Omental fat pad (tissue), 4 donors: ENCODE data around the gene SRP9. TPM values are rescaled to one million over a fixed set of nuclear protein-coding genes. Genes with fewer than 3 reads are reported as not detected.
A peak's percentile ranks its signal among the peaks of the same experiment; 100 is the strongest.
"Not testable (repeated sequence)": the region's sequence is repeated elsewhere in the genome, so short reads cannot be mapped to it uniquely, and the experiment has no call there.

Experiments used
- ATAC-seq: fragments of 150-250 bp; one replicate; pipeline ENCODE4 v1.9.1; 2016; ENCODE audit warnings: mild to moderate bottlenecking, moderate library complexity; ENCODE audit not compliant: low FRiP score
- DNase-seq: peaks from one replicate; pipeline ENCODE4 v3.0.0-alpha.2; 2019; ENCODE audit warnings: low spot score
- CTCF ChIP-seq, 3 donors: fragments of 450-650 bp; IDR thresholded peaks; one replicate each; pipeline ENCODE4 v1.5.1; 2016 to 2017; ENCODE audit warnings: antibody characterized with exemption in 3 of 3, mild to moderate bottlenecking in 3 of 3, moderate library complexity in 2 of 3
- small RNA-seq: library from RNA; depleted of rRNA; stranded (forward); fragments of <200 nt; gene quantifications from one replicate; pipeline ENCODE3, GENCODE V24; 2016
- total RNA-seq, 4 donors: library from RNA; depleted of rRNA; stranded (reverse); fragments of >200 nt; gene quantifications; one replicate each; pipeline ENCODE4 v1.1.0, GENCODE V29; 2016

The SRP9 gene
- total RNA-seq, 4 donors from 2014 or later = 111 to 172 (median 141) TPM

GRCh38 chr1:225834417-225835329 lies 57.0 kb downstream of the SRP9 start:
- DNase-seq = no peak
- no peak for TF ChIP-seq CTCF (IDR thresholded peaks at IDR 0.05)

GRCh38 chr1:225835856-225836255 lies 58.2 kb downstream of the SRP9 start:
- ATAC-seq (no peak), DNase-seq (peak; percentile 72)
- TF ChIP-seq CTCF (IDR thresholded peaks at IDR 0.05) = no peak

More at GRCh38 chr1:225834417-225835329, 57.0 kb downstream of the SRP9 start:
- ATAC-seq = peak; percentile 71

GRCh38 chr1:225836296-225836695 lies 58.7 kb downstream of the SRP9 start:
- not testable (repeated sequence) for DNase-seq, ATAC-seq

GRCh38 chr1:225838793-225839192 lies 61.2 kb downstream of the SRP9 start:
- ATAC-seq = no peak
- no peak for DNase-seq
- no peak for TF ChIP-seq CTCF (IDR thresholded peaks at IDR 0.05)

Small RNA genes within 50 kb of the gene (small RNA-seq; reads per million reads assigned to genes)
- gene RNU6-1304P = not detected

Other genes starting within 250 kb of the SRP9 start
- 10 to 100 TPM; 18.7 to 60.7 (median 30.5) TPM for gene ENAH, start 124.7 kb upstream of the SRP9 start, total RNA-seq
- gene EPHX1, start 32.3 kb downstream of the SRP9 start, total RNA-seq = 100 to 1,000 TPM in 3 of 4 donors, 10 to 100 TPM in 1; 89.0 to 177 (median 156) TPM
- 10 to 100 TPM; 27.6 to 93.3 (median 41.5) TPM for gene TMEM63A, start 104.6 kb downstream of the SRP9 start, total RNA-seq
- gene LEFTY1, start 111.3 kb downstream of the SRP9 start, total RNA-seq = under 1 TPM in 1 of 4 donors, not detected in 3; 0.44 TPM
- 10 to 100 TPM; 33.5 to 52.6 (median 45.6) TPM for gene PYCR2, start 146.4 kb downstream of the SRP9 start, total RNA-seq
- gene LEFTY2, start 163.4 kb downstream of the SRP9 start, total RNA-seq = 1 to 10 TPM in 1 of 4 donors, under 1 TPM in 2, not detected in 1; 0.36 to 4.5 (median 0.63) TPM
- gene SDE2, start 221.5 kb downstream of the SRP9 start, total RNA-seq = 10 to 100 TPM; 18.0 to 42.3 (median 21.5) TPM